Adrenal gland (tissue), 12 donors: ENCODE data around the gene CHN2. TPM values are rescaled to one million over a fixed set of nuclear protein-coding genes. Genes with fewer than 3 reads are reported as not detected.
A peak's percentile ranks its signal among the peaks of the same experiment; 100 is the strongest.

Experiments used
- DNase-seq, 7 donors: peaks; one replicate each; pipeline ENCODE4 v3.0.0-alpha.2; 2019 to 2020
- H3K27ac ChIP-seq, 5 donors: fragments of 200-600 bp; sonication (generic) in 4 of 5; 1 replicate in 3 of 5; 2 replicates in 2 of 5; pipeline versions ENCODE4 v1.5.1 to v1.8.0; 2016 to 2020; ENCODE audit warnings: mild to moderate bottlenecking in 1 of 5
- H3K27me3 ChIP-seq: fragments of 200-600 bp; 2 replicates; pipeline ENCODE4 v1.8.0; 2021
- H3K36me3 ChIP-seq, 2 donors: fragments of 200-600 bp; replicated peaks in 1 of 2; 1 replicate in 1 of 2; 2 replicates in 1 of 2; pipeline versions ENCODE4 v1.5.1 to v1.8.0; 2018 to 2022
- H3K4me1 ChIP-seq, 2 donors: fragments of 200-600 bp; replicated peaks in 1 of 2; 1 replicate in 1 of 2; 2 replicates in 1 of 2; pipeline versions ENCODE4 v1.5.1 to v1.8.0; 2018 to 2021
- H3K4me3 ChIP-seq, 4 donors: fragments of 200-600 bp; sonication (generic) in 3 of 4; one replicate each; pipeline ENCODE4 v1.5.1; 2016 to 2018
- H3K9me3 ChIP-seq, 3 donors: fragments of 200-600 bp; sonication (generic) in 1 of 3; replicated peaks in 1 of 3; 1 replicate in 2 of 3; 2 replicates in 1 of 3; pipeline versions ENCODE4 v1.5.1 to v1.8.0; 2016 to 2021
- POLR2A ChIP-seq, 2 donors: fragments of 450-650 bp; IDR thresholded peaks; one replicate each; pipeline ENCODE4 v1.6.1; 2017; ENCODE audit warnings: antibody characterized with exemption in 2 of 2, mild to moderate bottlenecking in 2 of 2, moderate library complexity in 1 of 2
- WGBS, 4 donors: extraction: QIAGEN DNeasy Blood & Tissue Kit in 2 of 4; methylation state at CpG; one replicate each; pipeline versions ENCODE4 v1.1.5 to v1.1.7; 2013 to 2017; 5-methylcytosine and 5-hydroxymethylcytosine counted together
- intact Hi-C, 2 donors: fragments of 100-400 bp; cut with DNase I; formaldehyde crosslinking; loops; one replicate each; pipeline versions ENCODE4 v1.14.1 to v1.15.0; 2022 to 2023
- polyA plus RNA-seq, 3 donors: library from polyadenylated mRNA; stranded (reverse); fragments of 200-250 nt in 2 of 3; fragments of 350-450 nt in 1 of 3; fragmentation: Illumina TruSeq in 1 of 3; extraction: RNeasy Lipid Tissue Mini Kit (QIAGEN cat#74804) in 1 of 3; gene quantifications; one replicate each; pipeline ENCODE4 v1.2.3, GENCODE V29; 2013 to 2014
- total RNA-seq, 9 donors: library from RNA; depleted of rRNA in 4 of 9; stranded (reverse); fragments of >200 nt in 4 of 9; fragments of 120-200 nt in 1 of 9; fragmentation: NEBNext Ultra II Directional in 1 of 9; extraction: Animal tissue kit (Norgen Biotek cat#: 25700) in 1 of 9; gene quantifications; one replicate each; pipeline versions ENCODE4 v1.1.0 to v1.2.4, GENCODE V29; 2013 to 2023
- TF ChIP-seq, protein P1 (sequence below), 6 experiments: fragments of 450-650 bp in 4 of 6; fragments of 200-600 bp in 2 of 6; sonication (generic) in 1 of 6; IDR thresholded peaks; 1 replicate in 5 of 6; 2 replicates in 1 of 6; pipeline versions ENCODE4 v1.5.1 to v1.8.0; 2016 to 2021; ENCODE audit warnings: antibody characterized with exemption in 6 of 6, mild to moderate bottlenecking in 2 of 6, moderate library complexity in 1 of 6
- donor health status: healthy with polysubstance abuse.
- donor health status: Bipolar disorder and iron deficiency.
- donor health status: DM: yes; HTN: yes; CAD: no.
- donor health status: DM: no; HTN: no; CAD: no.
- donor health status: DM: no; HTN: no; CAD: no.
- donor health status: DM: yes; HTN: yes; CAD: no.

The CHN2 gene
- total and polyA plus RNA-seq, 12 donors: 2.7 to 35.4 (median 11.5) TPM

DNA sequence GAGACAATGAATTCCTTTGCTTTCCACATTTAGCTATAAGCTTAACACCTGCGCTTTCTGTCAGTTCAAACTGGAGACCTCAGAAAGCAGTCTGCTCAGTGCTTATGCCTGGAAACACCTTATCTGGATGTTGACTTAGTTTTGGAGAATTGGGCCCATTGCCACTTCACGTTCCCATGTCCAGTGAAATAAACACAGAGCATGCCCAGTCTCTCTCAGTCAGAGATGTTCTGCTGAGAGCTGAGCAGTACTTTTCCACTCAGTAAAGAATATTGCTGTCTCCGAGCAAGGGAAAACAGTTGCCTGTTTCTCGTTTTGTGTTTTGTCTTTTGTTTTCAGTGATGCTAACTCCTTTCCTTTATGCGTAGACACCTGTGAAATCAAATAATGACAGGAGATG lies 285.9 kb downstream of the CHN2 start:
- intact Hi-C loops: no loop called here
- peak in 1 of 7 donors; percentile 40 for DNase-seq

DNA sequence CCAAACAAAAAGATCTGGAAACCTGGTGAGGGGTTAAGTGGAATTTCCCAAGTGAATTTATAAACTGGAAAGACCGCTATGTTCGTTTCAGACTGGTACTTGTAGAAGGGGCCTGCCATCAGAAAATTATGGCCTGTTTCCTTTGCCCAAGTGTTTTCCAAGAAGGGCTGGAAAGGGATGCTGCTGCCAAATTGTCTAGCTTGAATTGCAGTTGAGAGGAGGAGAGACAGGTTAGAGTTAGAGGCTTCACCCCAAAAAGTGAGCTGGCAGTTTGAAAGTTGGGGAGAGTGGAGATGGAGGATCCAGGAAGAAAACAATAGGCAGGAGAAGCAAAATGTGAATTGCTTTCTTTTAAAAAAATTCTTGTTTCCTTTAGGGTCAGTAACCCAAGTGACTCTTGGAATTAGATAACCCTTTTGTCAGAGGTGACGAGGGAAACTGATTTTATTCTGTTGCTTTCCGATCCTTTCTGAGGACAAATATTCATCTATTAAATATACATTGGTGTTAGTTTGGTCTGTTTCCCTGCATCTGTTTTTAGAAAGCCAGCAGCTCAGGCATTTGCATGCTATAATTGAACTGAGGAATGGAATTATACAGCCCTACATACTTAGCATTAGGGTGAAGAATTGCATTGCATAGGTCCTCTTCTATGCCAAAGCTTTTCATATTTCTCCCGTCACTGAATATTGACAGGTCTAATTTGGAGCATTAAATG lies 286.5 kb downstream of the CHN2 start:
- Histone ChIP-seq H3K27ac (peak overlapping the region in 3 of 5 donors; percentile 23 to 76 (median 48)), H3K4me1 (no peaks in the 10 kb centered on the region)
- intact Hi-C loops: no loop called here

More for the DNA sequence above, 285.9 kb downstream of the CHN2 start:
- 58 to 74% (median 68%) methylated on average over 5 of the region's 5 CpGs for WGBS, 4 donors
- no peaks in the 10 kb centered on the region for H3K9me3 ChIP-seq
- TF ChIP-seq, protein P1, sequence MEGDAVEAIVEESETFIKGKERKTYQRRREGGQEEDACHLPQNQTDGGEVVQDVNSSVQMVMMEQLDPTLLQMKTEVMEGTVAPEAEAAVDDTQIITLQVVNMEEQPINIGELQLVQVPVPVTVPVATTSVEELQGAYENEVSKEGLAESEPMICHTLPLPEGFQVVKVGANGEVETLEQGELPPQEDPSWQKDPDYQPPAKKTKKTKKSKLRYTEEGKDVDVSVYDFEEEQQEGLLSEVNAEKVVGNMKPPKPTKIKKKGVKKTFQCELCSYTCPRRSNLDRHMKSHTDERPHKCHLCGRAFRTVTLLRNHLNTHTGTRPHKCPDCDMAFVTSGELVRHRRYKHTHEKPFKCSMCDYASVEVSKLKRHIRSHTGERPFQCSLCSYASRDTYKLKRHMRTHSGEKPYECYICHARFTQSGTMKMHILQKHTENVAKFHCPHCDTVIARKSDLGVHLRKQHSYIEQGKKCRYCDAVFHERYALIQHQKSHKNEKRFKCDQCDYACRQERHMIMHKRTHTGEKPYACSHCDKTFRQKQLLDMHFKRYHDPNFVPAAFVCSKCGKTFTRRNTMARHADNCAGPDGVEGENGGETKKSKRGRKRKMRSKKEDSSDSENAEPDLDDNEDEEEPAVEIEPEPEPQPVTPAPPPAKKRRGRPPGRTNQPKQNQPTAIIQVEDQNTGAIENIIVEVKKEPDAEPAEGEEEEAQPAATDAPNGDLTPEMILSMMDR (IDR thresholded peaks at IDR 0.05): no peak
- no peak for TF ChIP-seq POLR2A (IDR thresholded peaks at IDR 0.05)
- H3K4me1 ChIP-seq: no peaks in the 10 kb centered on the region
- no peaks in the 10 kb centered on the region for H3K27me3 ChIP-seq
- H3K27ac ChIP-seq: peak overlapping the region in 3 of 5 donors; percentile 23 to 76 (median 48)
- no peaks in the 10 kb centered on the region for H3K36me3 ChIP-seq
- H3K4me3 ChIP-seq: peak overlapping the region in 1 of 4 donors; percentile 35

DNA sequence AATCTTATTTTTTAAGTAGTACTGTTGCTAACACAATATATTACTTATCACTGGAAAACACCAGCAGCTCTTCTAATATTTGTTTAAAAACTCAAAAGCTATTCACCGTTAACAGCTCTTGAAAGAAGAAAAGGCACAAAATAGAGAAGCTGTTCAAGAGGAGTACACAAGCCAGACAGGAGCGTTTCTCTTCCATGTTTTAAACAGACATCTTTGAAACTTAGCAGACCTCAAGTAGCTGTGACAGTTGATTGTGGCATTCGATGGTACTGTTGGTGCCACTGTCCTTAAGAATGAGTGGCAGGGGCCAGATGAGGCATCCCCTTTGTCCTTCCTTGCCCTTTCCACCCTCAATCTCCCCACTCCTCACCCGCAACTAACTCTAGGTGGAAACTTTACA lies 287.5 kb downstream of the CHN2 start:
- intact Hi-C loops: no loop called here
- H3K36me3 ChIP-seq: no peaks in the 10 kb centered on the region
- 84 to 90% (median 87%) methylated on average over 4 of the region's 4 CpGs for WGBS, 4 donors
- H3K27ac ChIP-seq: peak overlapping the region in 1 of 5 donors; percentile 43
- H3K27me3 ChIP-seq: no peaks in the 10 kb centered on the region
- H3K9me3 ChIP-seq: no peaks in the 10 kb centered on the region
- DNase-seq: no peak
- H3K4me1 ChIP-seq: no peaks in the 10 kb centered on the region
- no peak overlapping the region for H3K4me3 ChIP-seq
- TF ChIP-seq, protein P1 (IDR thresholded peaks at IDR 0.05): no peak
- no peak for TF ChIP-seq POLR2A (IDR thresholded peaks at IDR 0.05)

More for the DNA sequence above, 286.5 kb downstream of the CHN2 start:
- no peak for DNase-seq
- H3K4me3 ChIP-seq: peak overlapping the region in 1 of 4 donors; percentile 35
- H3K9me3 ChIP-seq: no peaks in the 10 kb centered on the region
- H3K27me3 ChIP-seq: no peaks in the 10 kb centered on the region
- no peaks in the 10 kb centered on the region for H3K36me3 ChIP-seq
- WGBS, 4 donors: 49 to 73% (median 66%) methylated on average over 5 of the region's 5 CpGs
- no peak for TF ChIP-seq POLR2A (IDR thresholded peaks at IDR 0.05)
- TF ChIP-seq, protein P1 (IDR thresholded peaks at IDR 0.05): no peak

DNA sequence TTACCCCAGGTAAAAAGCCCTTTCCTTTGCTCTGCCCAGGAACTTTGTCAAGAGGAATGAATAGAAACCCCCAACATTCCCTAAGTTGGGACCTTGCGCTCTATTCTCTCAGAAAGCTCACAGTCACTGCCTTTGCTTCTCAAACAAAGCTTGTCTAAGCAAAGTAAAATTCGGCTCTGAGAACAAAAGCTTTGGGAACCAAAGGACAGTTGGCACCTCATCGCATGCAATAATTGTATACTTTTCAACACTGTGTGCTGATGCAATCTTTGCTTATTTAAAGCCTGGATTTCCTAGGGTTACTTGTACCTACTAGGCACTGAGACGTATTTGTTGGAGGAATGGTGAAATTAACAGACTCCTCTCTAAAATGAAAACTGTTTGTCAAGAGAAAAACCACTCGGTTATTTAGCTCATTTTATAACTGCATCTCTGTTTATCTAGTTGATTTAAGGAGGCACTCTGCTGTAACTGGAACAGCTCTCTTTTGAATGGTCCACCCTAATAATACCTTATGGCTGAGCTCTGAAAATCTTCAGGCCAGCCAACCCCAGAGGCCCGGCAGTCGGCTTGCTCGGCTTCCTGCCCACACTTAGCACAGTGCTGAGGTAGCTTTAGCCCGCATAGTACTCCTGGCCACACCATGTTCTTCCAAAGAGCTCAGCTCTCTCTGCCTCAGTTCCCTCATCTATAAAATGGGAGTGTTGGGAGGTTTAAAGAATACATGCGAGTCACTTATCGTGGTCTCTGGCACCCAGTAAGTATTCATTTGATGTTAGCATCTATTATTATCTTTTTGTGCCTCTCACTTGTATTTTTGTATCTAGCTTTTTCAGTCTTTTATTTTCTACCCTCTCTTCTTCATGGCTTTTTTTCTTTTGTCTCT lies 288.9 kb downstream of the CHN2 start:
- H3K27ac ChIP-seq: peak overlapping the region in 2 of 5 donors; percentile 6 to 27
- H3K36me3 ChIP-seq: no peaks in the 10 kb centered on the region
- intact Hi-C loops: no loop called here
- WGBS, 4 donors: 80 to 91% (median 86%) methylated on average over 11 of the region's 11 CpGs
- H3K9me3 ChIP-seq: no peaks in the 10 kb centered on the region
- TF ChIP-seq, protein P1 (IDR thresholded peaks at IDR 0.05): no peak
- TF ChIP-seq POLR2A (IDR thresholded peaks at IDR 0.05): no peak
- DNase-seq: no peak
- H3K4me1 ChIP-seq: peaks cover 0 to 13% of the 10 kb centered on the region in 2 donors
- no peak overlapping the region for H3K4me3 ChIP-seq
- no peaks in the 10 kb centered on the region for H3K27me3 ChIP-seq
